Mesenchymal stem cell (in vitro differentiated cells and primary cell): ENCODE results near the gene EFS.

Experiments used
- DNase-seq: peaks from one replicate; pipeline ENCODE4 v3.0.0-alpha.2; 2013
- H2AFZ ChIP-seq: one replicate; pipeline ENCODE4 v1.6.1; 2013; ENCODE audit warnings: low read depth, mild to moderate bottlenecking, control low read depth, inconsistent platforms, low read length, moderate library complexity
- H2AK5ac ChIP-seq: 2 replicates; pipeline ENCODE4 v1.6.1; 2013; ENCODE audit warnings: low read length, moderate library complexity, mild to moderate bottlenecking, inconsistent platforms; ENCODE audit not compliant: severe bottlenecking
- H2BK120ac ChIP-seq: one replicate; pipeline ENCODE4 v1.6.1; 2013; ENCODE audit warnings: low read depth, mild to moderate bottlenecking, inconsistent platforms, low read length, moderate library complexity
- H2BK12ac ChIP-seq, 2 experiments: one replicate each; pipeline ENCODE4 v1.6.1; 2013; ENCODE audit warnings: inconsistent platforms in 2 of 2, low read length in 2 of 2, mild to moderate bottlenecking in 2 of 2, moderate library complexity in 2 of 2, control low read depth in 1 of 2
- H2BK15ac ChIP-seq: one replicate; pipeline ENCODE4 v1.6.1; 2013; ENCODE audit warnings: mild to moderate bottlenecking, low read depth, inconsistent platforms; ENCODE audit not compliant: poor library complexity, severe bottlenecking
- H2BK5ac ChIP-seq: 2 replicates; pipeline ENCODE4 v1.6.1; 2013; ENCODE audit warnings: low read depth, mild to moderate bottlenecking, low read length, control low read depth, inconsistent platforms; ENCODE audit not compliant: poor library complexity, severe bottlenecking
- H3K14ac ChIP-seq, 2 experiments: one replicate each; pipeline ENCODE4 v1.6.1; 2013; ENCODE audit warnings: inconsistent platforms in 2 of 2, low read length in 2 of 2, control low read depth in 1 of 2, mild to moderate bottlenecking in 1 of 2, moderate library complexity in 1 of 2
- H3K18ac ChIP-seq, 2 experiments: one replicate each; pipeline ENCODE4 v1.6.1; 2013; ENCODE audit warnings: inconsistent platforms in 2 of 2, low read length in 2 of 2, control low read depth in 1 of 2, low read depth in 1 of 2, mild to moderate bottlenecking in 1 of 2
- H3K23ac ChIP-seq, 2 experiments: one replicate each; pipeline ENCODE4 v1.6.1; 2013; ENCODE audit warnings: inconsistent platforms in 2 of 2, low read length in 2 of 2, mild to moderate bottlenecking in 2 of 2, moderate library complexity in 2 of 2, control low read depth in 1 of 2
- H3K27ac ChIP-seq: 2 replicates; pipeline ENCODE4 v1.5.1; 2013; ENCODE audit warnings: mild to moderate bottlenecking, moderate library complexity, low read length, control low read depth, inconsistent platforms; ENCODE audit not compliant: poor library complexity, severe bottlenecking
- H3K27me3 ChIP-seq, 2 experiments: 2 replicates each; pipeline versions ENCODE4 v1.6.1 to v1.7.0; 2013; ENCODE audit warnings: low read length in 2 of 2, mild to moderate bottlenecking in 2 of 2, moderate library complexity in 2 of 2, control low read depth in 1 of 2, inconsistent platforms in 1 of 2; ENCODE audit not compliant: control insufficient read depth in 1 of 2, insufficient read depth in 1 of 2
- H3K36me3 ChIP-seq, 2 experiments: 2 replicates each; pipeline versions ENCODE4 v1.6.1 to v1.7.0; 2013; ENCODE audit warnings: low read length in 2 of 2, control low read depth in 1 of 2, inconsistent platforms in 1 of 2, low read depth in 1 of 2, mild to moderate bottlenecking in 1 of 2; ENCODE audit not compliant: insufficient read depth in 2 of 2, control insufficient read depth in 1 of 2
- H3K4ac ChIP-seq, 2 experiments: one replicate each; pipeline ENCODE4 v1.6.1; 2013; ENCODE audit warnings: inconsistent platforms in 2 of 2, low read length in 2 of 2, mild to moderate bottlenecking in 2 of 2, moderate library complexity in 2 of 2, control low read depth in 1 of 2, low read depth in 1 of 2
- H3K4me1 ChIP-seq: 2 replicates; pipeline ENCODE4 v1.6.1; 2013; ENCODE audit warnings: low read depth, low read length, control low read depth; ENCODE audit not compliant: control insufficient read depth, insufficient read depth
- H3K4me2 ChIP-seq: 2 replicates; pipeline ENCODE4 v1.6.1; 2013; ENCODE audit warnings: low read length, mild to moderate bottlenecking, inconsistent platforms; ENCODE audit not compliant: poor library complexity, severe bottlenecking
- H3K4me3 ChIP-seq, 2 experiments: 2 replicates each; pipeline versions ENCODE4 v1.5.1 to v1.7.0; 2013; ENCODE audit warnings: low read length in 2 of 2, mild to moderate bottlenecking in 2 of 2, control low read depth in 1 of 2, low read depth in 1 of 2; ENCODE audit not compliant: insufficient read depth in 1 of 2
- H3K79me1 ChIP-seq: replicated peaks from 2 replicates; pipeline ENCODE4 v1.6.1; 2013; ENCODE audit warnings: mild to moderate bottlenecking, control low read depth, low read length, inconsistent platforms; ENCODE audit not compliant: poor library complexity, severe bottlenecking
- H3K9ac ChIP-seq: 2 replicates; pipeline ENCODE4 v1.7.0; 2013; ENCODE audit warnings: mild to moderate bottlenecking, low read length, moderate library complexity
- H3K9me3 ChIP-seq: 2 replicates; pipeline ENCODE4 v1.7.0; 2013; ENCODE audit warnings: mild to moderate bottlenecking, low read length; ENCODE audit not compliant: control insufficient read depth
- H4K8ac ChIP-seq: one replicate; pipeline ENCODE4 v1.6.1; 2013; ENCODE audit warnings: inconsistent platforms, mild to moderate bottlenecking, low read length, moderate library complexity
- H4K91ac ChIP-seq: one replicate; pipeline ENCODE4 v1.6.1; 2013; ENCODE audit warnings: mild to moderate bottlenecking, low read length, inconsistent platforms
- WGBS: methylation state at CpG from one replicate; pipeline ENCODE4 v1.1.7; 2013; ENCODE audit warnings: mixed read lengths; 5-methylcytosine and 5-hydroxymethylcytosine counted together

EFS gene

DNA sequence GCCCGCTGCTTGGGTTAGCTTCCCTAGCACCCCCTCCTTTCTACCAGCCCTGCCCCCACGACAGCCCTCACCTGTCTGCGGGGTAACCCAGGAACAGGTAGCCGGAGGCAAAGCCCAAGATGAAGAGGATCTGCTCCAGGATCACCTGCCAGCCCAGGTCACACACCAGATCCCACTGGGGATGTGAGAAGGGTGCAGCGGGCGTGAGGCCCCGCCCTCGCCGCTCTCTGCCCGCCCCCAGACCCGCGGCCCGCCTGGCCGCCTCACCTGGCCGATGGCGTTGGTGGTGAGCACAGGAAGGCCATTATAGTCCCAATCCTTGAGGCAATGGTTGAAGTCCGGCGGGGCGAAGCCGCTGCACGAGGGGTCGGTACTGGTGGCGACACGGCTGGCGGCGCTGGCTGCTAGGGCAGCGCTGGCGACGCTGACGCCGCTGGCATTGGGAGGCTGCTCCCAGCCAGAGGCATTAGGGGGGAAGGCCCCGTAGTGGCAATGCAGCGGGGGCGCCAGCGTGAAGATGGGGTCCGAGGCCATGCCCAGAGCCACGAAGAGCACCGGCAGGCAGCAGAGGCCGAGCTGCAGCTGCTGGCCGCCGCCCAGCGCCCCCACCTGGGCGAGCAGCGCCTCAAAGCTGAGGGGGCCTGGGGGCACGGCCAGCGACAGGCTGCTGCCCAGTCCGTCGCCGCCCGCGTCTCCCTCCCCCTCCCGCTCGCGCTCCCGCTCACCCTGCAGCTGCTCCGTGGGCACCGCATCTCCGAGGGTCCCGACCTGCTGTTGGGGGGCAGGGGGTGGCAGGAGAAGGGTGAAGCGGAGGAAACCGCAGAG lies 13.1 kb downstream of the EFS start:
- Histone ChIP-seq H3K4me3 (peak overlapping the region; percentile 81 to 84), H2BK5ac (no peak overlapping the region), H3K14ac (peak overlapping the region in 1 of 2 experiments; percentile 35), H2BK120ac (no peak overlapping the region), H3K4me1 (peaks cover 9% of the 10 kb centered on the region), H3K4me2 (peak overlapping the region; percentile 96), H2AK5ac (no peak overlapping the region), H3K9me3 (no peaks in the 10 kb centered on the region), H3K36me3 (peaks cover 10 to 31% of the 10 kb centered on the region in 2 experiments), H4K91ac (peak overlapping the region; percentile 57), H3K79me1 (peaks cover 5% of the 10 kb centered on the region), H2AFZ (peak overlapping the region; percentile 72), H4K8ac (peak overlapping the region; percentile 53), H3K9ac (peak overlapping the region; percentile 71), H3K27ac (no peak overlapping the region), H3K23ac (peak overlapping the region in 1 of 2 experiments; percentile 78), H3K27me3 (peaks cover 0 to 10% of the 10 kb centered on the region in 2 experiments), H3K18ac (peak overlapping the region; percentile 58 to 67), H2BK12ac (peak overlapping the region in 1 of 2 experiments; percentile 21), H2BK15ac (no peak overlapping the region), H3K4ac (peak overlapping the region; percentile 29 to 54)
- WGBS = 10% methylated on average over 56 of the region's 61 CpGs
- DNase-seq = no peak

- H3K4me1 ChIP-seq = peaks cover 9% of the 10 kb centered on the region
- peaks cover 5% of the 10 kb centered on the region for H3K79me1 ChIP-seq
- H3K9me3 ChIP-seq = no peaks in the 10 kb centered on the region
- H3K27ac ChIP-seq = no peak overlapping the region
- H3K18ac ChIP-seq = no peak overlapping the region
- WGBS = 83% methylated on average over 5 of the region's 8 CpGs
- no peak for DNase-seq
- peaks cover 0 to 10% of the 10 kb centered on the region in 2 experiments for H3K27me3 ChIP-seq
- H2AFZ ChIP-seq = no peak overlapping the region
- no peak overlapping the region for H3K4me3 ChIP-seq
- no peak overlapping the region for H3K4ac ChIP-seq
- H3K36me3 ChIP-seq = peaks cover 0 to 32% of the 10 kb centered on the region in 2 experiments
- H2BK120ac ChIP-seq = no peak overlapping the region
- H2AK5ac ChIP-seq = no peak overlapping the region
- no peak overlapping the region for H4K8ac ChIP-seq
- H3K4me2 ChIP-seq = no peak overlapping the region
- no peak overlapping the region for H2BK5ac ChIP-seq
- H2BK12ac ChIP-seq = no peak overlapping the region
- no peak overlapping the region for H3K23ac ChIP-seq
- H3K14ac ChIP-seq = no peak overlapping the region
- H2BK15ac ChIP-seq = no peak overlapping the region
- no peak overlapping the region for H3K9ac ChIP-seq
- no peak overlapping the region for H4K91ac ChIP-seq
Observed at GRCh38 chr14:23349156-23349845, 15.7 kb downstream of the EFS start.

DNA sequence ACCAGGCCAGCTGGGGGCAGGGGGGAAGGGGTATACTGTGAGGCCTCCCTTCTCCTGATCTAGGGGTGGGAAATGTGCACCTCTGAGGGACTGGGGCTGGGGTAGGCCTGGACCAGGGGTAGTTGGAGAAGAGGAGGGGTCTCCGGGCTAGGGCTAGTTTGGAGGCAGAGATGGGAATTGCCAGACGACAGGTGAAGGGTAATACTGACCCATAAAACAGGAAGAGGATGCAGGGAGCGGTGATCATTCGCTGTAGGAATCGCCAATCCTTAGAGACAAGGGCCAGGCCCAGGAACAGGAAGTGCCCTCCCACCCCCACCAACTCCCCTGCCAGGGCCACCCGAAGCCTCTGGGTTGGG lies 16.7 kb downstream of the EFS start:
- no peak overlapping the region for H2AK5ac ChIP-seq
- peaks cover 0 to 32% of the 10 kb centered on the region in 2 experiments for H3K36me3 ChIP-seq
- no peak overlapping the region for H3K4me2 ChIP-seq
- no peak overlapping the region for H4K8ac ChIP-seq
- H2BK15ac ChIP-seq = no peak overlapping the region
- no peak overlapping the region for H3K27ac ChIP-seq
- no peak overlapping the region for H4K91ac ChIP-seq
- H3K23ac ChIP-seq = no peak overlapping the region
- peaks cover 0 to 8% of the 10 kb centered on the region in 2 experiments for H3K27me3 ChIP-seq
- no peak overlapping the region for H3K14ac ChIP-seq
- DNase-seq = no peak
- H2BK12ac ChIP-seq = no peak overlapping the region
- H3K4ac ChIP-seq = no peak overlapping the region
- WGBS = 93% methylated on average over 5 of the region's 6 CpGs
- H3K4me1 ChIP-seq = peaks cover 9% of the 10 kb centered on the region
- no peak overlapping the region for H3K9ac ChIP-seq
- H3K9me3 ChIP-seq = no peaks in the 10 kb centered on the region
- no peak overlapping the region for H3K18ac ChIP-seq
- no peak overlapping the region for H2BK120ac ChIP-seq
- no peak overlapping the region for H2AFZ ChIP-seq
- H3K79me1 ChIP-seq = peaks cover 5% of the 10 kb centered on the region
- no peak overlapping the region for H3K4me3 ChIP-seq
- no peak overlapping the region for H2BK5ac ChIP-seq
